Activated CD8-positive, alpha-beta T cell treated with anti-CD3 and anti-CD28 coated beads for 36 hours (primary cell): ENCODE results near the gene FAM120B. TPM values are rescaled to one million over a fixed set of nuclear protein-coding genes. Genes with fewer than 3 reads are reported as not detected.

Experiments
- ATAC-seq: fragments of 200-7000 bp; cut with Tn5 transposase; one replicate; pipeline ENCODE4 v1.10.0; 2021; ENCODE audit warnings: mild to moderate bottlenecking, moderate library complexity
- CTCF ChIA-PET: fragments of 350-600 bp; sonication (Branson Sonifier 250); formaldehyde crosslinking; loops from one replicate; lab custom pipeline; 2021; ENCODE audit warnings: antibody characterized with exemption; lab: Charles Lee
- POLR2A ChIA-PET: fragments of 350-600 bp; sonication (Branson Sonifier 250); formaldehyde crosslinking; loops from one replicate; lab custom pipeline; 2021; ENCODE audit warnings: antibody characterized with exemption; lab: Charles Lee
- DNase-seq: peaks from one replicate; pipeline ENCODE4 v3.0.0-alpha.2; 2020
- H3K27ac Mint-ChIP-seq: one replicate; pipeline ENCODE4 v1.8.0; 2021; ENCODE audit warnings: mild to moderate bottlenecking, mixed read lengths
- H3K27me3 Mint-ChIP-seq: one replicate; pipeline ENCODE4 v1.8.0; 2021; ENCODE audit warnings: mixed read lengths
- H3K36me3 Mint-ChIP-seq: one replicate; pipeline ENCODE4 v1.8.0; 2021; ENCODE audit warnings: low read depth, mixed read lengths
- H3K4me1 Mint-ChIP-seq: one replicate; pipeline ENCODE4 v1.8.0; 2021; ENCODE audit warnings: low read depth, mixed read lengths
- H3K4me3 Mint-ChIP-seq: one replicate; pipeline ENCODE4 v1.8.0; 2021; ENCODE audit warnings: mild to moderate bottlenecking, moderate library complexity, mixed read lengths
- H3K9me3 Mint-ChIP-seq: one replicate; pipeline ENCODE4 v1.8.0; 2021; ENCODE audit warnings: mixed read lengths
- CTCF ChIP-seq: fragments of 200-600 bp; IDR thresholded peaks from one replicate; pipeline ENCODE4 v1.8.0; 2022; ENCODE audit warnings: antibody characterized with exemption, mild to moderate bottlenecking
- intact Hi-C: fragments of 100-400 bp; cut with micrococcal nuclease; formaldehyde crosslinking; loops from one replicate; pipeline ENCODE4 v1.10.0; 2022
- total RNA-seq, 2 experiments: library from RNA; stranded (reverse); gene quantifications; one replicate each; pipeline ENCODE4 v1.2.3, GENCODE V29; 2021

Gene FAM120B
- total RNA-seq, 2 experiments from 2014 or later, result 19.0 to 19.5 TPM

GRCh38 chr6:170281331-170282292, 24.9 kb upstream of the FAM120B start:
- peak overlapping the region; percentile 43 for H3K4me3 Mint-ChIP-seq
- H3K36me3 Mint-ChIP-seq, result no peaks in the 10 kb centered on the region
- ATAC-seq (no peak), DNase-seq (no peak)
- no peaks in the 10 kb centered on the region for H3K27me3 Mint-ChIP-seq
- peaks cover 29% of the 10 kb centered on the region for H3K4me1 Mint-ChIP-seq
- ChIA-PET CTCF (interaction anchor here (0.6 kb wide), 1 partner anchor 252 kb away, joined by 3 read pairs; no protein-coding TSS in a partner anchor), POLR2A (interaction anchor here (1.2 to 1.5 kb wide), 2 partner anchors 10 kb away, joined by 4 to 5 read pairs; partner anchors contain the start of gene DLL1)
- intact Hi-C loops, result no loop called here
- no peaks in the 10 kb centered on the region for H3K9me3 Mint-ChIP-seq
- no peak overlapping the region for H3K27ac Mint-ChIP-seq
- no peak for TF ChIP-seq CTCF

DNA sequence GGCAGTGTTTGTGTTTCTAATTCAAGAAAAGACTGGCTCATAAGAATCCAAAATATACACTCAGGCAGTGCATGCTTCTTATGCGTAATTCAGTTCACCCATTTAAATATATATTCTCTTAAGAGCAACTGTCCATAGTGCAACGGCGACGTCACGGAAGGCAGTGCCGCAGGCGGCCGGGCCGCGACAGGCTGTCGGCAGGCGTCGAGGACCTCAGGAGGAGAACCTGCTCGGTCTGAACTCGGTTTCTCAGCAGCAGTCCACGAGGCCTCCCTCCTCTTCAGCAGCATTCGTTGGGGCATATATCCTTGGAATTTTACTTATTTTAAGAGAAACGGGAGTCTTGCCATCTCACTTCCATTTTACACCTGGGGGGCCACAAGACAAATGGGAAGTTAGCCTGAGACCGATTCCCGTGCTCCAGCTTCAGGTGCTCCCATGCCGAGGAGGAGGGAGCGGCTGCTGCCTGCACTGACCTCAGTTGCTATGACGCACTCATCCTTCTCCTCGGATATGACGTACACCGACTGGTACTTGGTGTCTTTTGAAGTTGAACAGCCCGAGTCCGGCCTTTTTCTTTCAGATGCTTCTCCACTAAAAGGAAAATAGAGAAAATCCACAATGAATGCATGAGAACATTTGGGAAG, 23.9 kb upstream of the FAM120B start:
- DNase-seq, result no peak
- no peak for TF ChIP-seq CTCF
- intact Hi-C loops, result no loop called here
- Mint-ChIP-seq H3K27ac (no peak overlapping the region), H3K4me3 (no peak overlapping the region), H3K4me1 (peaks cover 22% of the 10 kb centered on the region), H3K27me3 (no peaks in the 10 kb centered on the region), H3K9me3 (no peaks in the 10 kb centered on the region), H3K36me3 (no peaks in the 10 kb centered on the region)
- CTCF ChIA-PET, result no interaction called here
- POLR2A ChIA-PET, result interaction anchor here (1.2 kb wide), 1 partner anchor 8 kb away, joined by 5 read pairs; the partner anchor contains the start of gene DLL1
- no peak for ATAC-seq

DNA sequence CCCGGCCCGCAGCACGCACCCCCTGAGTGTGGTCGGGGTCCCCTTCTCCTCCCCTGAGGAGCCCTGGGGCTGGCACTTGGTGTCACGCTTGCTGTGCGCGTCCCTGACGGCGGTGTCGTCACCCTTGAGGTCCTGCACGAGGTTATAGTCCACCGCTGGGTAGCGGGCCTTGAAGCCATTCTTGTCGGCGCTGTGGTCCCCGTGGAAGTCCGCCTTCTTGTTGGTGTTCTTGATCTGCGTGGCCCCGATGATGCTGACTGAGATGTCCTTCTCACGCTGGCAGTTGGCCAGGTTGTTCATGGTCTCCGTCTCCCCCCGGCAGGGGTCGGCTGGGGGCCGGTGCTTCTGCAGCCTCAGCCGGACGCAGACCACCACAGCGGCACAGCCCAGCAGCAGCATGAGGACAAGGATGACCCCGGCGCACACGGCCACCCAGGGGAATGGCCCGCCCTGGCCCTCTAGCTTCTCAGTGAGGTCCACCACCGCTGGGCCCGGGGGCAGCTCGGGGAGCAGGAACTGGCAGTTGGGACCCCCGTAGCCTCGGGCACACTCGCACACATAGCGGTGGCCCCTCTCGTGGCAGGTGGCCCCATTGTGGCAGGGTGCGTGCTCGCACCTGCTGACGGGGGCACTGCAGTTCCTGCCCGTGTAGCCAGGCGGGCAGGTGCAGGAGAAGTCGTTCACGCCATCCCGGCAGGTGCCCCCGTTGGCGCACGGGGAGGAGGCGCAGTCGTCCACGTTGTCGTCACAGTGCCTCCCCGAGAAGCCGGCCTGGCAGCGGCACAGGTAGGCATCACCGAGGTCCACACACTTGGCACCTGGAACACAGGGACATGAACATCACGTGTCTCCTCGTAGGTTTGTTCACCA, 23.1 kb upstream of the FAM120B start:
- ChIA-PET CTCF (no interaction called here), POLR2A (no interaction called here)
- no peak for DNase-seq
- TF ChIP-seq CTCF, result no peak
- no peak for ATAC-seq
- Mint-ChIP-seq H3K4me1 (peaks cover 17% of the 10 kb centered on the region), H3K27me3 (no peaks in the 10 kb centered on the region), H3K9me3 (no peaks in the 10 kb centered on the region), H3K4me3 (no peak overlapping the region), H3K36me3 (peaks cover 2% of the 10 kb centered on the region), H3K27ac (no peak overlapping the region)
- intact Hi-C loops, result no loop called here

GRCh38 chr6:170284126-170284773, 22.3 kb upstream of the FAM120B start:
- Mint-ChIP-seq H3K4me1 (peaks cover 15% of the 10 kb centered on the region), H3K27ac (no peak overlapping the region), H3K9me3 (no peaks in the 10 kb centered on the region), H3K36me3 (peaks cover 2% of the 10 kb centered on the region), H3K27me3 (peaks cover 2% of the 10 kb centered on the region), H3K4me3 (no peak overlapping the region)
- ChIA-PET CTCF (no interaction called here), POLR2A (no interaction called here)
- no peak for ATAC-seq
- intact Hi-C loops, result no loop called here
- no peak for TF ChIP-seq CTCF
- no peak for DNase-seq
